Loucy (cell line): ENCODE data around the gene CDRT15.

Source experiments
- CTCF ChIP-seq: fragments of 200-600 bp; sonication (generic); conservative IDR thresholded peaks from 2 replicates; pipeline ENCODE4 v1.5.1; 2014; ENCODE audit warnings: mild to moderate bottlenecking, antibody characterized with exemption, low read length
- EZH2phosphoT487 ChIP-seq: fragments of 200-600 bp; IDR thresholded peaks from 2 replicates; pipeline ENCODE4 v1.6.1; 2018; ENCODE audit warnings: antibody characterized with exemption, mild to moderate bottlenecking, moderate library complexity, borderline replicate concordance

GRCh38 chr17:14201988-14202380, 34.7 kb downstream of the CDRT15 start:
- TF ChIP-seq CTCF (no peak), EZH2phosphoT487 (no peak)
